Smooth muscle cell (in vitro differentiated cells): ENCODE results near the gene HCRT. TPM values are rescaled to one million over a fixed set of nuclear protein-coding genes. Genes with fewer than 3 reads are reported as not detected.
"Not testable (repeated sequence)": the region's sequence is repeated elsewhere in the genome, so short reads cannot be mapped to it uniquely, and the experiment has no call there.

Source experiments
- DNase-seq: peaks from one replicate; lab custom pipeline; 2025; ENCODE audit not compliant: unreplicated experiment; lab: John Stamatoyannopoulos, UW
- H2AFZ ChIP-seq: fragments of 200-600 bp; sonication (generic); 2 replicates; pipeline ENCODE4 v1.6.0; 2016; ENCODE audit warnings: antibody characterized with exemption, low read depth, mild to moderate bottlenecking
- H3F3A ChIP-seq: fragments of 200-600 bp; sonication (generic); 2 replicates; pipeline ENCODE4 v1.6.0; 2017; ENCODE audit warnings: antibody characterized with exemption, low read depth
- H3K27ac ChIP-seq: fragments of 200-600 bp; sonication (generic); 2 replicates; pipeline ENCODE4 v1.5.1; 2016; ENCODE audit warnings: low read depth, mild to moderate bottlenecking
- H3K27me3 ChIP-seq: fragments of 200-600 bp; sonication (generic); 2 replicates; pipeline ENCODE4 v1.6.1; 2016; ENCODE audit warnings: low read depth, mild to moderate bottlenecking
- H3K36me3 ChIP-seq: fragments of 200-600 bp; sonication (generic); 2 replicates; pipeline ENCODE4 v1.5.1; 2016; ENCODE audit warnings: low read depth
- H3K4me1 ChIP-seq: fragments of 200-600 bp; sonication (generic); 2 replicates; pipeline ENCODE4 v1.5.1; 2016; ENCODE audit warnings: low read depth
- H3K4me2 ChIP-seq: fragments of 200-600 bp; sonication (generic); 2 replicates; pipeline ENCODE4 v1.6.0; 2016; ENCODE audit warnings: mild to moderate bottlenecking
- H3K4me3 ChIP-seq: fragments of 200-600 bp; sonication (generic); 2 replicates; pipeline ENCODE4 v1.5.1; 2016; ENCODE audit warnings: mild to moderate bottlenecking
- H3K79me2 ChIP-seq: fragments of 200-600 bp; sonication (generic); 2 replicates; pipeline ENCODE4 v1.6.0; 2016; ENCODE audit warnings: low read depth, mild to moderate bottlenecking
- H3K9ac ChIP-seq: fragments of 200-600 bp; sonication (generic); 2 replicates; pipeline ENCODE4 v1.6.0; 2016; ENCODE audit warnings: low read depth
- H3K9me3 ChIP-seq: fragments of 200-600 bp; sonication (generic); replicated peaks from 2 replicates; pipeline ENCODE4 v1.5.1; 2016; ENCODE audit warnings: low read depth
- H4K20me1 ChIP-seq: fragments of 200-600 bp; sonication (generic); 2 replicates; pipeline ENCODE4 v1.6.0; 2016; ENCODE audit warnings: low read depth
- CTCF ChIP-seq: fragments of 200-600 bp; sonication (generic); IDR thresholded peaks from 2 replicates; pipeline ENCODE4 v1.5.1; 2017; ENCODE audit warnings: borderline replicate concordance, mild to moderate bottlenecking, antibody characterized with exemption; ENCODE audit not compliant: insufficient read depth, poor library complexity, severe bottlenecking
- WGBS: methylation state at CpG from one replicate; pipeline ENCODE4 v1.1.7; 2016; ENCODE audit warnings: low lambda C conversion rate; 5-methylcytosine and 5-hydroxymethylcytosine counted together
- polyA plus RNA-seq: library from polyadenylated mRNA; unstranded; fragments of >200 nt; fragmentation: Nextera tagmentation; extraction: Ambion mirVana; gene quantifications from 2 replicates; pipeline ENCODE4 v1.2.1, GENCODE V29; 2016
- total RNA-seq: library from RNA; depleted of rRNA; stranded (reverse); fragments of >200 nt; gene quantifications from 2 replicates; pipeline ENCODE4 v1.2.3, GENCODE V29; 2014

HCRT gene
- total and polyA plus RNA-seq, 2 experiments from 2014 or later, result not detected

- DNase-seq, result no peak
- H3K4me2 ChIP-seq, result peak overlapping the region; percentile 93
- H3K4me1 ChIP-seq, result peaks cover 6% of the 10 kb centered on the region
- H4K20me1 ChIP-seq, result peaks cover 49% of the 10 kb centered on the region
- H3K9me3 ChIP-seq, result no peaks in the 10 kb centered on the region
- 4% methylated on average over 15 of the region's 15 CpGs for WGBS
- H3K27ac ChIP-seq, result peak overlapping the region; percentile 74
- H3K4me3 ChIP-seq, result peak overlapping the region; percentile 86
- peak overlapping the region; percentile 96 for H3K9ac ChIP-seq
- H3K27me3 ChIP-seq, result no peaks in the 10 kb centered on the region
- no peak for TF ChIP-seq CTCF
- no peaks in the 10 kb centered on the region for H3K36me3 ChIP-seq
- peak overlapping the region; percentile 26 for H2AFZ ChIP-seq
- H3F3A ChIP-seq, result no peaks in the 10 kb centered on the region
- H3K79me2 ChIP-seq, result peaks cover 56% of the 10 kb centered on the region
Measured at GRCh38 chr17:42153919-42154742, 31.1 kb downstream of the HCRT start.

- H3K4me2 ChIP-seq, result no peak overlapping the region
- H3K4me3 ChIP-seq, result no peak overlapping the region
- peaks cover 86% of the 10 kb centered on the region for H3K79me2 ChIP-seq
- no peak overlapping the region for H3K9ac ChIP-seq
- TF ChIP-seq CTCF, result no peak
- no peaks in the 10 kb centered on the region for H3K36me3 ChIP-seq
- H3K27me3 ChIP-seq, result no peaks in the 10 kb centered on the region
- 92% methylated on average over 13 of the region's 13 CpGs for WGBS
- H4K20me1 ChIP-seq, result peaks cover 98% of the 10 kb centered on the region
- no peaks in the 10 kb centered on the region for H3K9me3 ChIP-seq
- H3K4me1 ChIP-seq, result no peaks in the 10 kb centered on the region
- H2AFZ ChIP-seq, result no peak overlapping the region
- peaks cover 10% of the 10 kb centered on the region for H3F3A ChIP-seq
- H3K27ac ChIP-seq, result no peak overlapping the region
- no peak for DNase-seq
Measured at GRCh38 chr17:42146911-42147607, 38.2 kb downstream of the HCRT start.

DNA sequence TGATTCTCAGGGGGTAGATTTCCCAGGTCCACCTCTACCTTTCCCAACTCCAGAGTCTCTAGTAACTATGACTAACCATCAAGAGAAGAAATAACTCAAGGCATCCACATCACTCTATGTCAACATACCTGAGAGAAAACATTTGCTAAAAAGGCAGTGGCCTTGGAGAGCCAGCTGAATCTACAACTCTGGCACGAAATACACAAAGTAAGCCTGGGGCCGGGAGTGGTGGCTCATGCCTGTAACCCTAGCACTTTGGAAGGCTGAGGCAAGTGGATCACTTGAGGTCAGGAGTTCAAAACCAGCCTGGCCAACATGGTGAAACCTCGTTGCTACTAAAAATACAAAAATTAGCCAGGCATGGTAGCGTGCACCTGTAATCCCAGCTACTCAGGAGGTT lies 42.1 kb downstream of the HCRT start:
- DNase-seq, H3K4me2 ChIP-seq, H3K4me1 ChIP-seq, H3K36me3 ChIP-seq, H2AFZ ChIP-seq, H3K9me3 ChIP-seq, H3K27me3 ChIP-seq, H3K4me3 ChIP-seq, H3K9ac ChIP-seq: not testable (repeated sequence)
- WGBS, result 92% methylated on average over 4 of the region's 4 CpGs
- peaks cover 83% of the 10 kb centered on the region for H3K79me2 ChIP-seq
- peaks cover 16% of the 10 kb centered on the region for H3F3A ChIP-seq
- H3K27ac ChIP-seq, result peak overlapping the region; percentile 77
- H4K20me1 ChIP-seq, result peaks cover 97% of the 10 kb centered on the region

GRCh38 chr17:42142371-42142896 lies 42.8 kb downstream of the HCRT start:
- H3K36me3 ChIP-seq, result no peaks in the 10 kb centered on the region
- no peak for TF ChIP-seq CTCF
- H3K4me3 ChIP-seq, result no peak overlapping the region
- no peak for DNase-seq
- peak overlapping the region; percentile 77 for H3K27ac ChIP-seq
- H3K9ac ChIP-seq, result no peak overlapping the region
- peak overlapping the region; percentile 42 for H3K4me2 ChIP-seq
- peaks cover 84% of the 10 kb centered on the region for H3K79me2 ChIP-seq
- 57% methylated on average over 7 of the region's 7 CpGs for WGBS
- H3F3A ChIP-seq, result peaks cover 14% of the 10 kb centered on the region
- H3K9me3 ChIP-seq, result no peaks in the 10 kb centered on the region
- H3K4me1 ChIP-seq, result no peaks in the 10 kb centered on the region
- H4K20me1 ChIP-seq, result peaks cover 97% of the 10 kb centered on the region
- H2AFZ ChIP-seq, result no peak overlapping the region
- H3K27me3 ChIP-seq, result no peaks in the 10 kb centered on the region
